ENCODE measurements around the gene PTGIR.

DNA sequence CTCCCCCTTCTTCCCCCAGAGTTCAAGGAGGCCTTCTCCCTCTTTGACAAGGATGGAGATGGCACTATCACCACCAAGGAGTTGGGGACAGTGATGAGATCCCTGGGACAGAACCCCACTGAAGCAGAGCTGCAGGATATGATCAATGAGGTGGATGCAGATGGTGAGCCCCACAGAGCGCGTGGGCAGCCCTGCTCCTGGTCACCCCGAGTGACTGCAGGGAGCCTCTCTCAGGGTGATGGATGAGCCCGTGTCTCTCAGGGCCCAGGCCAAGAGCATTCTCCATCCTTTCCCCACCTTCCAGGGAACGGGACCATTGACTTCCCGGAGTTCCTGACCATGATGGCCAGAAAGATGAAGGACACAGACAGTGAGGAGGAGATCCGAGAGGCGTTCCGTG, 16.7 kb downstream of the PTGIR start:
- TF ChIP-seq GATA3 (IDR thresholded peaks at IDR 0.05; ENCODE audit: low read depth, low read length) (no peak), GATA2 (IDR thresholded peaks at IDR 0.05; ENCODE audit: low read depth, low read length) (no peak)

Data from SH-SY5Y (cell line).